GM12873 (cell line): ENCODE data around the gene GFOD1.

Source experiments
- TF ChIP-seq, protein P1 (sequence below): IDR thresholded peaks from 2 replicates; pipeline ENCODE4 v1.5.1; 2012; ENCODE audit warnings: low read depth, mild to moderate bottlenecking, moderate library complexity, low read length, control low read depth; ENCODE audit not compliant: insufficient read depth; ENCODE audit errors: missing control alignments

GFOD1 gene

GRCh38 chr6:13358511-13358910, 128.9 kb downstream of the GFOD1 start:
- TF ChIP-seq, protein P1, sequence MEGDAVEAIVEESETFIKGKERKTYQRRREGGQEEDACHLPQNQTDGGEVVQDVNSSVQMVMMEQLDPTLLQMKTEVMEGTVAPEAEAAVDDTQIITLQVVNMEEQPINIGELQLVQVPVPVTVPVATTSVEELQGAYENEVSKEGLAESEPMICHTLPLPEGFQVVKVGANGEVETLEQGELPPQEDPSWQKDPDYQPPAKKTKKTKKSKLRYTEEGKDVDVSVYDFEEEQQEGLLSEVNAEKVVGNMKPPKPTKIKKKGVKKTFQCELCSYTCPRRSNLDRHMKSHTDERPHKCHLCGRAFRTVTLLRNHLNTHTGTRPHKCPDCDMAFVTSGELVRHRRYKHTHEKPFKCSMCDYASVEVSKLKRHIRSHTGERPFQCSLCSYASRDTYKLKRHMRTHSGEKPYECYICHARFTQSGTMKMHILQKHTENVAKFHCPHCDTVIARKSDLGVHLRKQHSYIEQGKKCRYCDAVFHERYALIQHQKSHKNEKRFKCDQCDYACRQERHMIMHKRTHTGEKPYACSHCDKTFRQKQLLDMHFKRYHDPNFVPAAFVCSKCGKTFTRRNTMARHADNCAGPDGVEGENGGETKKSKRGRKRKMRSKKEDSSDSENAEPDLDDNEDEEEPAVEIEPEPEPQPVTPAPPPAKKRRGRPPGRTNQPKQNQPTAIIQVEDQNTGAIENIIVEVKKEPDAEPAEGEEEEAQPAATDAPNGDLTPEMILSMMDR, result no peak

GRCh38 chr6:13357551-13358075, 129.8 kb downstream of the GFOD1 start:
- TF ChIP-seq, protein P1, result no peak

DNA sequence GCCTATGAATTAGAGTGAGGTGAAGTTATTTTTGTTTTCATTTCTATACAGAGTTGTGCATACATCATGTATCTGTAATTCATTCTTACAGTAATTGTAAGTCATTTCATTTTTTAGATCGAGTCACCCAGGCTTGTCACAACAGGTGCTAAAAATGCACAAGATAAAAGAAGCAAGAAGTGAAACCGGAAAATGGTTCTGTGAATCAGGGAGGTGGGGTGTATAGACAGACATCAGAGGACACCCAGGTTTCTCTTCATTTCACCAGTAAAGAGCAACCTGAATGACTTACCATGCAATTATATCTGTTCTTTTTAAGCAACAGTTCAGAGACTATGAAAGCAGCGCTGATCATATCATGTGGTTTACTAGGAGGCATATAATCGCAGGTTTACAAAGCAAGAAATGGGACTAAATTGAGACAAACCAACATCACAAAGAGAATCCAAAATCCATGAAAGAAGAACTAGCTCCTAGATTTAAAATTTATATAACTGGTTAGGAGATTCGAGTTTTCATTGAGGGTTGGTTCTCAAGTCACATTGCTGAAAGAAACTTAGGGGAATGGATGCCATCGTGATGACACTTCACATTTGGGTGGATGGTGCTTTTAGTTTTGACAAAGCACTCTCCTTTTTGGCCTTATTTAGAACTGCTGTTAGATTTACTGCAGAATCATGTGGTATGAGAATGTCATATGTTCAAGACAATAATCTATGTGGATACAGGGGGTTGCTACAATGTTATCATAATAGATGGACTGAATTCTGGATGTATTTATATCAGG, 131.2 kb downstream of the GFOD1 start:
- TF ChIP-seq, protein P1, result no peak

- TF ChIP-seq, protein P1, result no peak
Measured at GRCh38 chr6:13355043-13355945, 132.1 kb downstream of the GFOD1 start.

DNA sequence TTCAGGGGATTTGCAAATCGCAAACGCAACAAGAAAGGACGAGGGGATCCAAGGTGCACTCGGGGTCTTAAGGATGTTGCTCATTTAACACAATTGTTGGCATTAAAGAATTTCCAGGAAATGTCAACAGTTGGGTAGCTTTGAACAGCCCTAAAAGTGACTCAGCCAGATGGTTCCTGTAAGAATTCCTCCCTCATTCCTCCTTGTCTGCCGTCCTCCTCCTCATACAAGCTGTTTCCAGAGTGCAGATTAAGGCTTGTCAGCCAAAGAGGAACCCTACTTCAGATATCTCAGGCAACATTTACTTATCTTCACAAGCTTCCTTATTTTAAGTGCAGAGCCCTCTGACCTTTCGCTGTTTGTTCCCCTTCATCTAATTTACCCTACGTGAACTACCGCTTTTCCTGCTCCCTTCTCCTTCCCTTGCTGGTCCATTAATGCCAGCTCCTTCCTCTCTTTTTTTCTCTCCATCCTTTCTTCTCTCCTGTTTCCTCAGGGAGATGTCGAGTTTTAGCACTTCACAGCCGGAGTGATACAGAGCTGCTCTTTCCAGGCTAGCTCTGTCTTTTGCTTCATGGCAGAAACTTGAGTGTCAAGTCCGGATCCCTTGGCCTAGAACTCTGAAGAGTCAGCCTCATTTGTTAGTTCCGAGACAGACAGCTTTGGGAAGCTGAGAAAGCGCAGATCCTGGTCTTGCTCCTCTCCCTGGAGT, 132.9 kb downstream of the GFOD1 start:
- TF ChIP-seq, protein P1, result no peak

GRCh38 chr6:13352165-13352564, 135.2 kb downstream of the GFOD1 start:
- TF ChIP-seq, protein P1, result no peak

DNA sequence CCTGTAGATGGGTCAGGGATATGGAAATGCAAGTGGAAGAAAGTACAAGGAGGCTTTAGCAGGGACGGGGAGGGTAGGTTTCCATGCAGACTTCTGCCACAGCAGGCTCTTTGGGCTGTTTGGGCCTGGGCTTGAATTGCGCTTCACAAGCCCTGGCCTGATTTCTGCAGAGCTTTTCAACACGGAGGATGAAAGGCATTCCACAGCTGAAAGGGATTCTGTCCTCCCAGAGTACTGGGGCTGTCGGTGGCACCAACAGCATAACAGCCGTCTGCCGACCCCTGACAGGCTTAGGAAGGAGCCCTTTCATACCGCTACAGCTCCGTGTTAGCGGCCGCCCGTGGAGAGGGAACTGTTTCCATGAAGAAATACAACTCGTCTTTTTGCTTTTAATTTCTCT, 136.1 kb downstream of the GFOD1 start:
- TF ChIP-seq, protein P1, result no peak
